ENCODE results near the gene HERC3. TPM values are rescaled to one million over a fixed set of nuclear protein-coding genes. Genes with fewer than 3 reads are reported as not detected.

HERC3 gene
- total and polyA plus RNA-seq, 10 of the 15 experiments (the other 5 are each of a cell fraction or from before 2014, with no cell fraction given): 0.52 to 18.2 (median 2.8) TPM

- ATAC-seq: no peak
- SMC1A ChIA-PET (ENCODE audit: uncharacterized antibody, unreplicated experiment): interaction anchor here (0.8 to 1.3 kb wide), 4 partner anchors 11 to 141 kb away, joined by 3 to 7 read pairs (median 4); no protein-coding TSS in a partner anchor
- no peaks in the 10 kb centered on the region for H3K4me1 ChIP-seq (ENCODE audit: control insufficient read depth, insufficient read depth, low read length)
- no TSS peak for BruUV-seq (replicated peaks)
- H3K36me3 ChIP-seq (ENCODE audit: control insufficient read depth in 2 of 2, insufficient read depth in 2 of 2, low read length in 1 of 2): no peaks in the 10 kb centered on the region
- no peak for FAIRE-seq
- no peak overlapping the region for H3K9ac ChIP-seq (ENCODE audit: control insufficient read depth, insufficient read depth, low read length)
- no peak overlapping the region for H2AFZ ChIP-seq (ENCODE audit: control insufficient read depth, low read depth, low read length)
- DNase-seq (ENCODE audit: low read depth, low spot score): no peak
- in situ Hi-C loops (cut with MboI): no loop called here
- 50% methylated on average over 2 of the region's 2 CpGs for WGBS (ENCODE audit: insufficient coverage, insufficient replicate concordance, low lambda C conversion rate, missing lambda C conversion rate)
- no peaks in the 10 kb centered on the region for H4K20me1 ChIP-seq (ENCODE audit: control insufficient read depth, insufficient read depth)
- no peaks in the 10 kb centered on the region for H3K9me3 ChIP-seq (replicated peaks; ENCODE audit: control insufficient read depth, insufficient read depth, low read length)
- no peak overlapping the region for H3K27ac ChIP-seq (ENCODE audit: control insufficient read depth, insufficient read depth)
- no peak overlapping the region for H3K4me3 ChIP-seq
- no peaks in the 10 kb centered on the region for H3K27me3 ChIP-seq (replicated peaks in 1 of 2; ENCODE audit: control insufficient read depth in 2 of 2, insufficient read depth in 2 of 2, low read length in 1 of 2)
- CTCF ChIA-PET: interaction anchor here (0.9 to 3.5 kb wide), 5 partner anchors 37 to 157 kb away, joined by 3 to 64 read pairs (median 3); no protein-coding TSS in a partner anchor
- H3K4me2 ChIP-seq (ENCODE audit: control insufficient read depth, insufficient read depth): no peak overlapping the region
- no peaks in the 10 kb centered on the region for H3K79me2 ChIP-seq (ENCODE audit: control insufficient read depth, insufficient read depth, low read length)
- POLR2A ChIA-PET: no interaction called here
- intact Hi-C loops (cut with micrococcal nuclease; ENCODE audit: unreplicated experiment): no loop called here
- RAD21 ChIA-PET (ENCODE audit: unreplicated experiment): no interaction called here
- TF ChIP-seq EP300 (IDR thresholded peaks at IDR 0.05; ENCODE audit: borderline replicate concordance in 1 of 2, control insufficient read depth in 1 of 2, low read depth in 2 of 2, low read length in 2 of 2) (no peak), IRF5 (IDR thresholded peaks at IDR 0.05; ENCODE audit: borderline replicate concordance) (no peak), LARP7 (IDR thresholded peaks at IDR 0.05) (no peak), ZBED1 (IDR thresholded peaks at IDR 0.05; ENCODE audit: borderline replicate concordance) (no peak), SRF (IDR thresholded peaks at IDR 0.05; ENCODE audit: low read depth in 2 of 2, low read length in 2 of 2) (no peak), PML (IDR thresholded peaks at IDR 0.05; ENCODE audit: low read length) (no peak), HDAC2 (IDR thresholded peaks at IDR 0.05) (no peak), ZNF217 (IDR thresholded peaks at IDR 0.05) (no peak), FOXM1 (IDR thresholded peaks at IDR 0.05; ENCODE audit: low read depth, low read length) (no peak), ESRRA (IDR thresholded peaks at IDR 0.05; ENCODE audit: low read length) (no peak), YY1 (IDR thresholded peaks at IDR 0.05; ENCODE audit: low read depth, low read length) (no peak), ETV6 (conservative IDR thresholded peaks at IDR 0.05 in 1 of 2, IDR thresholded peaks at IDR 0.05 in 1 of 2; ENCODE audit: borderline replicate concordance in 1 of 2, low read depth in 1 of 2) (no peak), MEF2A (IDR thresholded peaks at IDR 0.05; ENCODE audit: insufficient read depth, low read depth, low read length) (no peak), SUZ12 (IDR thresholded peaks at IDR 0.05; ENCODE audit: unreplicated experiment) (no peak), CUX1 (IDR thresholded peaks at IDR 0.05; ENCODE audit: insufficient replicate concordance, low read depth, low read length) (no peak), ZBTB4 (CRISPR knock-in tag; IDR thresholded peaks at IDR 0.05) (no peak)
These were observed 69.5 kb downstream of the HERC3 start for GRCh38 chr4:88661739-88662138.
